ENCODE measurements around the gene MYO3B.

DNA sequence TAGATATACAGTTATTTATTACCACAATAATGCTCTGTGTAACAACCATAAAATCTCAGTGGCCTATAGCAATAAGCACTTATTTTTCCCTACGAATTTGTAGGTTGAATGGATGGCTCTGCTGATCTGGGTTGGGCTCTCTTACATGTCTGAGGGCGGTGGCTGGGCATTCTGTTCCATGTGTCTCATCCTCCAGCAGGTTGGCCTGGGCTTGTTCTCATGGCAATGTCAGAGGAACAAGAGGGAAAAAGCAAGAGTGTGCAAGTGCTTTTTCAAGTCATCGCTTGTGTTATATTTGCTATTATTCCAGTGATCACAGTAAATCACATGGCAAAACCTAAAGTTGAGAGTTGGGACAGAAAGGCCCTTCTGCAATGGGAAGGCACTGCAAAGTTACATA, 30.4 kb upstream of the MYO3B start:
- TF ChIP-seq, protein P1, sequence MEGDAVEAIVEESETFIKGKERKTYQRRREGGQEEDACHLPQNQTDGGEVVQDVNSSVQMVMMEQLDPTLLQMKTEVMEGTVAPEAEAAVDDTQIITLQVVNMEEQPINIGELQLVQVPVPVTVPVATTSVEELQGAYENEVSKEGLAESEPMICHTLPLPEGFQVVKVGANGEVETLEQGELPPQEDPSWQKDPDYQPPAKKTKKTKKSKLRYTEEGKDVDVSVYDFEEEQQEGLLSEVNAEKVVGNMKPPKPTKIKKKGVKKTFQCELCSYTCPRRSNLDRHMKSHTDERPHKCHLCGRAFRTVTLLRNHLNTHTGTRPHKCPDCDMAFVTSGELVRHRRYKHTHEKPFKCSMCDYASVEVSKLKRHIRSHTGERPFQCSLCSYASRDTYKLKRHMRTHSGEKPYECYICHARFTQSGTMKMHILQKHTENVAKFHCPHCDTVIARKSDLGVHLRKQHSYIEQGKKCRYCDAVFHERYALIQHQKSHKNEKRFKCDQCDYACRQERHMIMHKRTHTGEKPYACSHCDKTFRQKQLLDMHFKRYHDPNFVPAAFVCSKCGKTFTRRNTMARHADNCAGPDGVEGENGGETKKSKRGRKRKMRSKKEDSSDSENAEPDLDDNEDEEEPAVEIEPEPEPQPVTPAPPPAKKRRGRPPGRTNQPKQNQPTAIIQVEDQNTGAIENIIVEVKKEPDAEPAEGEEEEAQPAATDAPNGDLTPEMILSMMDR (IDR thresholded peaks at IDR 0.05): no peak
- no peak for TF ChIP-seq POLR2A (IDR thresholded peaks at IDR 0.05)
